HepG2 (cell line): ENCODE data around the gene KRT38. TPM values are rescaled to one million over a fixed set of nuclear protein-coding genes. Genes with fewer than 3 reads are reported as not detected.

Source experiments
- ATAC-seq: fragments of 200-7000 bp; cut with Tn5 transposase; 3 replicates; pipeline ENCODE4 v1.9.1; 2020; ENCODE audit warnings: mild to moderate bottlenecking, moderate library complexity
- BruUV-seq: library from RNA; stranded (reverse); fragments of 400-500 nt; replicated peaks from 2 replicates; lab custom pipeline; 2021; lab: Mats Ljungman, UMichigan
- CTCF ChIA-PET: fragments of 300-600 bp; formaldehyde crosslinking; extraction: SDS; loops from one replicate; lab custom pipeline; 2021; ENCODE audit warnings: low total read pairs, inconsistent platforms, low intra/inter-chr PET ratio; lab: Yijun Ruan, JAX
- POLR2A ChIA-PET: fragments of 350-600 bp; sonication (Branson Sonifier 250); formaldehyde crosslinking; loops from one replicate; lab custom pipeline; 2020; ENCODE audit warnings: antibody characterized with exemption, inconsistent platforms; lab: Yijun Ruan, JAX
- DNase-seq: peaks from one replicate; pipeline ENCODE4 v3.0.0-alpha.2; 2015; ENCODE audit warnings: low spot score
- FAIRE-seq: peaks from 3 replicates; lab custom pipeline; 2011; peaks lifted over from hg19 to GRCh38; lab: Jason Lieb, UNC
- H2AFZ ChIP-seq: one replicate; pipeline ENCODE4 v1.6.1; 2011; ENCODE audit warnings: low read length, inconsistent platforms
- H3K27ac ChIP-seq: fragments of 300-600 bp; 3 replicates; pipeline ENCODE4 v1.8.0; 2011; ENCODE audit warnings: mixed run types, mild to moderate bottlenecking, mixed read lengths, low read length, inconsistent platforms; ENCODE audit not compliant: insufficient read depth; ENCODE audit errors: extremely low read length
- H3K27me3 ChIP-seq, 2 experiments: fragments of 200-600 bp in 1 of 2; 2 replicates in 1 of 2; 3 replicates in 1 of 2; pipeline versions ENCODE4 v1.6.0 to v1.8.0; 2011; ENCODE audit warnings: low read length in 2 of 2, mild to moderate bottlenecking in 2 of 2, moderate library complexity in 2 of 2, inconsistent platforms in 1 of 2; ENCODE audit not compliant: insufficient read depth in 2 of 2, control insufficient read depth in 1 of 2
- H3K36me3 ChIP-seq, 2 experiments: fragments of 200-600 bp in 1 of 2; replicated peaks in 1 of 2; 2 replicates in 1 of 2; 3 replicates in 1 of 2; pipeline versions ENCODE4 v1.5.1 to v1.8.0; 2011; ENCODE audit warnings: low read length in 2 of 2, inconsistent platforms in 1 of 2; ENCODE audit not compliant: insufficient read depth in 2 of 2, control insufficient read depth in 1 of 2
- H3K4me1 ChIP-seq: 2 replicates; pipeline ENCODE4 v1.5.1; 2012; ENCODE audit warnings: low read length, inconsistent platforms; ENCODE audit not compliant: insufficient read depth
- H3K4me2 ChIP-seq: 2 replicates; pipeline ENCODE4 v1.6.0; 2011; ENCODE audit warnings: low read depth, low read length, inconsistent platforms
- H3K4me3 ChIP-seq, 3 experiments: fragments of 200-600 bp in 1 of 3; sonication (generic), shearing (Covaris generic) in 1 of 3; replicated peaks in 1 of 3; 2 replicates each; pipeline ENCODE4 v1.5.1; 2011 to 2016; ENCODE audit warnings: low read length in 3 of 3, inconsistent platforms in 2 of 3, low read depth in 2 of 3, mild to moderate bottlenecking in 2 of 3, control low read depth in 1 of 3, mixed read lengths in 1 of 3; ENCODE audit not compliant: insufficient read depth in 1 of 3
- H3K79me2 ChIP-seq: one replicate; pipeline ENCODE4 v1.6.1; 2011; ENCODE audit warnings: low read length, inconsistent platforms; ENCODE audit not compliant: insufficient read depth
- H3K9ac ChIP-seq: 2 replicates; pipeline ENCODE4 v1.6.0; 2011; ENCODE audit warnings: mild to moderate bottlenecking, low read depth, low read length, inconsistent platforms; ENCODE audit not compliant: insufficient read depth
- H3K9me3 ChIP-seq: 2 replicates; pipeline ENCODE4 v1.5.1; 2012; ENCODE audit warnings: mild to moderate bottlenecking, low read length
- H4K20me1 ChIP-seq: 2 replicates; pipeline ENCODE4 v1.6.0; 2011; ENCODE audit warnings: inconsistent platforms, mild to moderate bottlenecking, low read length, moderate library complexity; ENCODE audit not compliant: insufficient read depth
- AKAP8 ChIP-seq: sonication (generic); formaldehyde crosslinking; IDR thresholded peaks from 2 replicates; pipeline ENCODE4 v1.5.1; 2020; ENCODE audit warnings: mild to moderate bottlenecking, missing genetic modification reagents
- CC2D1A ChIP-seq: sonication (generic); formaldehyde crosslinking; IDR thresholded peaks from 2 replicates; pipeline ENCODE4 v1.8.1; 2023; ENCODE audit warnings: mild to moderate bottlenecking, missing genetic modification reagents
- CEBPZ ChIP-seq: IDR thresholded peaks from 2 replicates; pipeline ENCODE4 v1.6.1; 2012; ENCODE audit warnings: low read length, improper control_type of control experiment
- HBP1 ChIP-seq: IDR thresholded peaks from 2 replicates; pipeline ENCODE4 v1.6.1; 2016; ENCODE audit warnings: low read depth, control low read depth
- ZNF253 ChIP-seq: sonication (generic); formaldehyde crosslinking; IDR thresholded peaks from 2 replicates; pipeline ENCODE4 v1.8.0; 2022; ENCODE audit warnings: mild to moderate bottlenecking, missing genetic modification reagents, borderline replicate concordance
- WGBS: methylation state at CpG from one replicate; pipeline ENCODE4 v1.1.6; 2017; ENCODE audit warnings: low lambda C conversion rate; 5-methylcytosine and 5-hydroxymethylcytosine counted together
- in situ Hi-C: cut with HindIII; loops from 2 replicates; pipeline ENCODE4 v1.10.0; 2017; ENCODE audit warnings: low pct_unique_long_range_greater_than_20kb; ENCODE audit not compliant: extremely low pct_ligation_motif_present
- intact Hi-C: fragments of 100-400 bp; cut with micrococcal nuclease; formaldehyde crosslinking; loops from one replicate; pipeline ENCODE4 v1.10.0; 2022; ENCODE audit not compliant: unreplicated experiment
- polyA plus RNA-seq, 8 experiments: library from polyadenylated mRNA; depleted of rRNA in 3 of 8; stranded (reverse) in 7 of 8; unstranded in 1 of 8; fragments of >200 nt; fragmentation: Illumina TruSeq in 4 of 8; extraction: Trizol in 4 of 8; gene quantifications; 2 replicates each; pipeline versions ENCODE4 v1.2.1 to v1.2.3, GENCODE V29; 2011 to 2016; ENCODE audit warnings: low read depth in 4 of 8, missing spikeins in 1 of 8, mixed read lengths in 1 of 8; ENCODE audit not compliant: insufficient read depth in 1 of 8
- total RNA-seq, 5 experiments: library from RNA; depleted of rRNA; stranded (reverse); fragments of >200 nt; fragmentation: Illumina TruSeq; extraction: Trizol; gene quantifications; 2 replicates each; pipeline ENCODE4 v1.2.3, GENCODE V29; 2016; ENCODE audit warnings: low read depth in 1 of 5

Gene KRT38
- total and polyA plus RNA-seq, 2 of the 13 experiments (the other 11 are each of a cell fraction or from before 2014, with no cell fraction given): not detected

GRCh38 chr17:41463746-41464145 is 23.0 kb upstream of the KRT38 start:
- ATAC-seq (no peak), FAIRE-seq (no peak), DNase-seq (no peak)
- Histone ChIP-seq H3K27me3 (peaks cover 2 to 43% of the 10 kb centered on the region in 2 experiments; a peak in 3 of 5 replicates), H3K79me2 (no peaks in the 10 kb centered on the region), H4K20me1 (no peaks in the 10 kb centered on the region), H3K4me3 (no peak overlapping the region), H2AFZ (no peak overlapping the region), H3K4me1 (no peaks in the 10 kb centered on the region), H3K27ac (no peak overlapping the region), H3K36me3 (no peaks in the 10 kb centered on the region), H3K9ac (no peak overlapping the region), H3K4me2 (no peak overlapping the region), H3K9me3 (no peaks in the 10 kb centered on the region)
- intact Hi-C loops: no loop called here
- 11% methylated on average over 4 of the region's 8 CpGs for WGBS
- no TSS peak for BruUV-seq
- in situ Hi-C loops: no loop called here
- no peak for TF ChIP-seq CEBPZ
- no peak for TF ChIP-seq AKAP8 (CRISPR knock-in tag)
- TF ChIP-seq ZNF253: no peak
- no peak for TF ChIP-seq CC2D1A (CRISPR knock-in tag)
- no peak for TF ChIP-seq HBP1
- ChIA-PET CTCF (no interaction called here), POLR2A (no interaction called here)
